Lower lobe of right lung (tissue), 2 donors: ENCODE measurements around the gene GALNS. TPM values are rescaled to one million over a fixed set of nuclear protein-coding genes. Genes with fewer than 3 reads are reported as not detected.

Source experiments
- ATAC-seq, 2 donors: fragments of 200-7000 bp; cut with Tn5 transposase; one replicate each; pipeline ENCODE4 v1.9.1; 2020 to 2022; ENCODE audit warnings: mild to moderate bottlenecking in 2 of 2, moderate library complexity in 2 of 2
- DNase-seq: peaks from one replicate; pipeline ENCODE4 v3.0.0-alpha.2; 2020
- H3K27ac ChIP-seq: fragments of 200-600 bp; one replicate; pipeline ENCODE4 v1.8.0; 2022
- H3K27me3 ChIP-seq: fragments of 200-600 bp; one replicate; pipeline ENCODE4 v1.8.0; 2022; ENCODE audit warnings: low read depth
- H3K36me3 ChIP-seq: fragments of 200-600 bp; one replicate; pipeline ENCODE4 v1.8.0; 2022; ENCODE audit warnings: mild to moderate bottlenecking
- H3K4me1 ChIP-seq: fragments of 200-600 bp; one replicate; pipeline ENCODE4 v1.8.0; 2022
- H3K4me3 ChIP-seq: fragments of 200-600 bp; one replicate; pipeline ENCODE4 v1.8.0; 2022; ENCODE audit warnings: mild to moderate bottlenecking
- H3K9me3 ChIP-seq: fragments of 200-600 bp; one replicate; pipeline ENCODE4 v1.8.0; 2022
- CTCF ChIP-seq: fragments of 200-600 bp; IDR thresholded peaks from one replicate; pipeline ENCODE4 v1.8.0; 2022; ENCODE audit warnings: antibody characterized with exemption, mild to moderate bottlenecking
- intact Hi-C: fragments of 100-400 bp; cut with DNase I; formaldehyde crosslinking; loops from one replicate; pipeline ENCODE4 v1.11.0; 2022
- long read RNA-seq: library from polyadenylated mRNA; unstranded; transcript quantifications from one replicate; pipeline ENCODE4 v2.0.0, GENCODE V29; 2021
- total RNA-seq: library from RNA; stranded (reverse); fragmentation: NEBNext Ultra II Directional; extraction: Animal tissue kit (Norgen Biotek cat#: 25700); gene quantifications from one replicate; pipeline ENCODE4 v1.2.1, GENCODE V29; 2021
- donor health status: DM: no; HTN: yes; CAD: no; lungs with severe emphysema.

The GALNS gene
- 48.5 TPM for total RNA-seq
- long read RNA-seq, full-length matches to known transcripts: 36 of 52 reads
- long read RNA-seq, partial matches to known transcripts: 3 of 52 reads
- long read RNA-seq, other reads (novel, unspliced or antisense): 13 of 52 reads

- Histone ChIP-seq H3K27ac (peak within 1 kb of the TSS; percentile 90), H3K36me3 (peaks cover 35% of the 10 kb centered on the region), H3K9me3 (no peaks in the 10 kb centered on the region), H3K27me3 (no peaks in the 10 kb centered on the region), H3K4me3 (peak within 1 kb of the TSS; percentile 100), H3K4me1 (peaks cover 48% of the 10 kb centered on the region)
- no peak for TF ChIP-seq CTCF
- intact Hi-C loops: no loop called here
- DNase-seq: peak; percentile 99
- ATAC-seq: peak; percentile 97 to 98
Observed at GRCh38 chr16:88856828-88857727, at the start of gene GALNS, which contains the start of gene TRAPPC2L. GALNS (minus strand) TSS chr16:88856947; CDS start chr16:88856877, 70 bp downstream. TRAPPC2L (plus strand) TSS chr16:88857127; CDS start chr16:88857151, 24 bp downstream.

- H3K4me3 ChIP-seq: no peak overlapping the region
- TF ChIP-seq CTCF: no peak
- H3K9me3 ChIP-seq: no peaks in the 10 kb centered on the region
- H3K4me1 ChIP-seq: no peaks in the 10 kb centered on the region
- ATAC-seq (no peak), DNase-seq (no peak)
- intact Hi-C loops: no loop called here
- H3K27ac ChIP-seq: no peak overlapping the region
- no peaks in the 10 kb centered on the region for H3K27me3 ChIP-seq
- peaks cover 7% of the 10 kb centered on the region for H3K36me3 ChIP-seq
Observed at GRCh38 chr16:88906020-88906419, 49.3 kb upstream of the GALNS start.

GRCh38 chr16:88905563-88905962 is 48.8 kb upstream of the GALNS start:
- ATAC-seq: no peak
- DNase-seq: no peak
- no peaks in the 10 kb centered on the region for H3K9me3 ChIP-seq
- peaks cover 8% of the 10 kb centered on the region for H3K36me3 ChIP-seq
- H3K4me3 ChIP-seq: no peak overlapping the region
- H3K27ac ChIP-seq: no peak overlapping the region
- intact Hi-C loops: no loop called here
- no peaks in the 10 kb centered on the region for H3K27me3 ChIP-seq
- H3K4me1 ChIP-seq: no peaks in the 10 kb centered on the region
- no peak for TF ChIP-seq CTCF

- intact Hi-C loops: no loop called here
- ATAC-seq: no peak
- no peak overlapping the region for H3K27ac ChIP-seq
- H3K4me1 ChIP-seq: no peaks in the 10 kb centered on the region
- H3K27me3 ChIP-seq: no peaks in the 10 kb centered on the region
- TF ChIP-seq CTCF: no peak
- no peak overlapping the region for H3K4me3 ChIP-seq
- H3K9me3 ChIP-seq: no peaks in the 10 kb centered on the region
- DNase-seq: no peak
- H3K36me3 ChIP-seq: peaks cover 8% of the 10 kb centered on the region
Observed at GRCh38 chr16:88904676-88905365, 48.1 kb upstream of the GALNS start.

GRCh38 chr16:88903267-88903666 is 46.5 kb upstream of the GALNS start:
- Histone ChIP-seq H3K27me3 (no peaks in the 10 kb centered on the region), H3K36me3 (peaks cover 17% of the 10 kb centered on the region), H3K4me1 (no peaks in the 10 kb centered on the region), H3K4me3 (no peak overlapping the region), H3K27ac (no peak overlapping the region), H3K9me3 (no peaks in the 10 kb centered on the region)
- intact Hi-C loops: no loop called here
- TF ChIP-seq CTCF: no peak
- DNase-seq: no peak
- ATAC-seq: no peak
